Measurements from ENCODE around the gene SLC13A4. TPM values are rescaled to one million over a fixed set of nuclear protein-coding genes. Genes with fewer than 3 reads are reported as not detected.

SLC13A4 gene
- polyA plus RNA-seq, 1 donor (not counting 4 experiments of a cell fraction or from before 2014, with no cell fraction given), result 0.12 TPM

GRCh38 chr7:135718794-135719437, 9.1 kb downstream of the SLC13A4 start:
- dilution Hi-C loops (cut with MboI; ENCODE audit: extremely low pct_ligation_motif_present, low sequenced_read_pairs), result no loop called here
- no peaks in the 10 kb centered on the region for H3K79me2 ChIP-seq (ENCODE audit: control insufficient read depth, insufficient read depth, low read length)
- H3K9me3 ChIP-seq (ENCODE audit: control insufficient read depth, low read depth, low read length), result no peaks in the 10 kb centered on the region
- no peak overlapping the region for H3K27ac ChIP-seq (ENCODE audit: control insufficient read depth, insufficient read depth, low read length)
- no peak overlapping the region for H2AFZ ChIP-seq (ENCODE audit: control insufficient read depth, low read length)
- H3K4me1 ChIP-seq (ENCODE audit: control insufficient read depth, extremely low read depth, insufficient read depth, low read length), result peaks cover 30% of the 10 kb centered on the region
- H4K20me1 ChIP-seq (ENCODE audit: control insufficient read depth, extremely low read depth, insufficient read depth, low read length), result no peaks in the 10 kb centered on the region
- no peaks in the 10 kb centered on the region for H3K9me1 ChIP-seq (ENCODE audit: control insufficient read depth, extremely low read depth, insufficient read depth, low read length)
- no peak overlapping the region for H3K4me2 ChIP-seq (ENCODE audit: control insufficient read depth, extremely low read depth, insufficient read depth, low read depth, low read length)
- DNase-seq (ENCODE audit: low read depth, low spot score) (no peak), FAIRE-seq (no peak)
- H3K36me3 ChIP-seq (ENCODE audit: control insufficient read depth in 2 of 2, extremely low read depth in 1 of 2, insufficient read depth in 2 of 2, low read length in 2 of 2), result no peaks in the 10 kb centered on the region
- no peak overlapping the region for H3K9ac ChIP-seq (ENCODE audit: control insufficient read depth, extremely low read depth, insufficient read depth, low read length)
- no peak overlapping the region for H3K4me3 ChIP-seq (ENCODE audit: control insufficient read depth in 2 of 3, extremely low read depth in 1 of 3, insufficient read depth in 2 of 3, low read depth in 1 of 3, low read length in 3 of 3)
- H3K27me3 ChIP-seq (ENCODE audit: control insufficient read depth, extremely low read depth, insufficient read depth, low read length), result no peaks in the 10 kb centered on the region
- no peak for TF ChIP-seq CTCF (optimal IDR thresholded peaks at IDR 0.05 in 1 of 3, IDR thresholded peaks at IDR 0.05 in 1 of 3, conservative IDR thresholded peaks at IDR 0.05 in 1 of 3; ENCODE audit: extremely low read depth in 1 of 3, insufficient read depth in 2 of 3, low read length in 3 of 3)
- TF ChIP-seq EZH2 (IDR thresholded peaks at IDR 0.05; ENCODE audit: low read length), result no peak

- no peaks in the 10 kb centered on the region for H3K9me3 ChIP-seq (ENCODE audit: control insufficient read depth, low read depth, low read length)
- no peak overlapping the region for H3K9ac ChIP-seq (ENCODE audit: control insufficient read depth, extremely low read depth, insufficient read depth, low read length)
- dilution Hi-C loops (cut with MboI; ENCODE audit: extremely low pct_ligation_motif_present, low sequenced_read_pairs), result no loop called here
- no peak overlapping the region for H3K4me2 ChIP-seq (ENCODE audit: control insufficient read depth, extremely low read depth, insufficient read depth, low read depth, low read length)
- H3K9me1 ChIP-seq (ENCODE audit: control insufficient read depth, extremely low read depth, insufficient read depth, low read length), result no peaks in the 10 kb centered on the region
- H2AFZ ChIP-seq (ENCODE audit: control insufficient read depth, low read length), result no peak overlapping the region
- no peak for TF ChIP-seq EZH2 (IDR thresholded peaks at IDR 0.05; ENCODE audit: low read length)
- H3K4me1 ChIP-seq (ENCODE audit: control insufficient read depth, extremely low read depth, insufficient read depth, low read length), result peaks cover 25% of the 10 kb centered on the region
- no peak overlapping the region for H3K4me3 ChIP-seq (ENCODE audit: control insufficient read depth in 2 of 3, extremely low read depth in 1 of 3, insufficient read depth in 2 of 3, low read depth in 1 of 3, low read length in 3 of 3)
- FAIRE-seq, result no peak
- H3K36me3 ChIP-seq (ENCODE audit: control insufficient read depth in 2 of 2, extremely low read depth in 1 of 2, insufficient read depth in 2 of 2, low read length in 2 of 2), result no peaks in the 10 kb centered on the region
- no peaks in the 10 kb centered on the region for H3K27me3 ChIP-seq (ENCODE audit: control insufficient read depth, extremely low read depth, insufficient read depth, low read length)
- H3K27ac ChIP-seq (ENCODE audit: control insufficient read depth, insufficient read depth, low read length), result no peak overlapping the region
- no peak for DNase-seq (ENCODE audit: low read depth, low spot score)
- H3K79me2 ChIP-seq (ENCODE audit: control insufficient read depth, insufficient read depth, low read length), result no peaks in the 10 kb centered on the region
- H4K20me1 ChIP-seq (ENCODE audit: control insufficient read depth, extremely low read depth, insufficient read depth, low read length), result no peaks in the 10 kb centered on the region
Observed at GRCh38 chr7:135718219-135718618, 9.8 kb downstream of the SLC13A4 start.

GRCh38 chr7:135717693-135718092, 10.3 kb downstream of the SLC13A4 start:
- H3K4me3 ChIP-seq (ENCODE audit: control insufficient read depth in 2 of 3, extremely low read depth in 1 of 3, insufficient read depth in 2 of 3, low read depth in 1 of 3, low read length in 3 of 3), result no peak overlapping the region
- dilution Hi-C loops (cut with MboI; ENCODE audit: extremely low pct_ligation_motif_present, low sequenced_read_pairs), result no loop called here

More at GRCh38 chr7:135717693-135718092, 10.3 kb downstream of the SLC13A4 start:
- DNase-seq (ENCODE audit: low read depth, low spot score) (no peak), FAIRE-seq (no peak)
- H2AFZ ChIP-seq (ENCODE audit: control insufficient read depth, low read length), result no peak overlapping the region
- peaks cover 24% of the 10 kb centered on the region for H3K4me1 ChIP-seq (ENCODE audit: control insufficient read depth, extremely low read depth, insufficient read depth, low read length)
- H3K27ac ChIP-seq (ENCODE audit: control insufficient read depth, insufficient read depth, low read length), result no peak overlapping the region
- no peaks in the 10 kb centered on the region for H3K36me3 ChIP-seq (ENCODE audit: control insufficient read depth in 2 of 2, extremely low read depth in 1 of 2, insufficient read depth in 2 of 2, low read length in 2 of 2)
- TF ChIP-seq CTCF (optimal IDR thresholded peaks at IDR 0.05 in 1 of 3, IDR thresholded peaks at IDR 0.05 in 1 of 3, conservative IDR thresholded peaks at IDR 0.05 in 1 of 3; ENCODE audit: extremely low read depth in 1 of 3, insufficient read depth in 2 of 3, low read length in 3 of 3) (no peak), EZH2 (IDR thresholded peaks at IDR 0.05; ENCODE audit: low read length) (no peak)
- H3K9me1 ChIP-seq (ENCODE audit: control insufficient read depth, extremely low read depth, insufficient read depth, low read length), result no peaks in the 10 kb centered on the region
- no peak overlapping the region for H3K4me2 ChIP-seq (ENCODE audit: control insufficient read depth, extremely low read depth, insufficient read depth, low read depth, low read length)
- H3K27me3 ChIP-seq (ENCODE audit: control insufficient read depth, extremely low read depth, insufficient read depth, low read length), result no peaks in the 10 kb centered on the region
- H3K79me2 ChIP-seq (ENCODE audit: control insufficient read depth, insufficient read depth, low read length), result no peaks in the 10 kb centered on the region
- no peaks in the 10 kb centered on the region for H3K9me3 ChIP-seq (ENCODE audit: control insufficient read depth, low read depth, low read length)
- H4K20me1 ChIP-seq (ENCODE audit: control insufficient read depth, extremely low read depth, insufficient read depth, low read length), result no peaks in the 10 kb centered on the region
- H3K9ac ChIP-seq (ENCODE audit: control insufficient read depth, extremely low read depth, insufficient read depth, low read length), result no peak overlapping the region

All from keratinocyte (primary cell).